HG02852 (cell line): ENCODE results near the gene CC2D1A.

ENCODE experiments used
- ATAC-seq: cut with Tn5 transposase; IDR thresholded peaks from one replicate; pipeline ENCODE4 v1.9.1; 2021; ENCODE audit warnings: mild to moderate bottlenecking, moderate library complexity; ENCODE audit not compliant: unreplicated experiment

CC2D1A gene

DNA sequence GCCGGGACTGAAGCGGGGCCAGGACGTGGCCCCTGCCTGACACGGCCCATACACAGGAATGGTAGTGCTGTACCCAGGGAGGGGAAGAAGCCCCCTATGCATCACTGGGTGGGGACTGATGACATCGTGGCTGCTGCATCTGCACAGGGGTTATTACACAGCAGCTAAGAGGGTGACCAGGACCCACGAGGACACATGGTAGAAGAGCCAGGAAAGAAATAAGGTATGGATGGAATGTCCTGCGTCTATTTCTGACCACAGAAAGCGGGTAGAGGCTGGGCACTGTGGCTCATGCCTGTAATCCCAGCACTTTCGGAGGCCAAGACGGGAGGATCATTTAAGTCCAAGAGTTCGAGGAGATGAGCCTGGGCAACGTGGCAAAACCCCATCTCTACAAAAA is 70.4 kb downstream of the CC2D1A start:
- ATAC-seq, result no peak

- ATAC-seq, result no peak
Observed at GRCh38 chr19:13977803-13978202, 71.8 kb downstream of the CC2D1A start.

DNA sequence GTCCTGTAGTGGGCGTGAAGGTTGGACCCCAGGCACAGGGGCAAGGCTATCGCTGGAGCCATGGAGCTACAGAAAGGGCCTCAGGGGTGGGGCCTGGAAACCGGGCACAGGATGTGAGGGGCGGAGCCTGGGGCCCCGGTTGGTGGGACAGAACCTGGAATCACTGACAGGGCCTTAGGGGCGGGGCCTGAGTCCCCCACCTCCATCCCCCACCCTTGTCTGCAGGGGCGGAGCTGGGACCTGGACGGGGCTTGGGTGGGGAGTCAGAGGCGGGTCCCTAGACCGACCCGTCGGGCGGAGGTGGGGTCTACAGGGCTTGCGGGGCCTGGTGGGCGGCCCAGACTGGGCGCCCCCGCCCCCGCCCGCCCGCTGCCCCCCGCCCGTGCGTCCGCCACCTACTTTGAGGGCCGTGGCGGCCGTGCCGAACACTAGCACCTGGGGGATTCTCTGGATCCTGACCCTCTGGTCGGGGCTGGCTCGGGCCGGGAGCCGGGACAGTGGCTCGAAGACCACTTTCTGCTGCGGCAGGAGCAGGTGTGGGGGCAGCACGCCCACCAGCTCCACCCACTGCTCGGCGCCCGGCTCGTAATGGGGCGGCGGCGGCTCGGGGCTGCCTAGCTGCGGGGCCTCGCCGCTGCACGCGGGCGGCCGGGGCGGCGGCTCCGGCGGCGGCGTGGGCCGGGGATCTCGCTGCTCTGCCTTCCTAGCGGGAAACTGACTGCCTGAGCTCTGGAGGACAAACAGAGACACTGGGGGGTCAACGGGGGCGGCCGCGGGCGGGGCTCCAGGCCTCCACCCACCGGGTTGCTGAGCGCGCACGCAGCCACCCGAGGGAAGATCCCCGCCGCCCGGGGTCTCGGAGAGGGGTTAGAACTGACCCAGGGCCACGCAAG is 72.6 kb downstream of the CC2D1A start:
- no peak for ATAC-seq

DNA sequence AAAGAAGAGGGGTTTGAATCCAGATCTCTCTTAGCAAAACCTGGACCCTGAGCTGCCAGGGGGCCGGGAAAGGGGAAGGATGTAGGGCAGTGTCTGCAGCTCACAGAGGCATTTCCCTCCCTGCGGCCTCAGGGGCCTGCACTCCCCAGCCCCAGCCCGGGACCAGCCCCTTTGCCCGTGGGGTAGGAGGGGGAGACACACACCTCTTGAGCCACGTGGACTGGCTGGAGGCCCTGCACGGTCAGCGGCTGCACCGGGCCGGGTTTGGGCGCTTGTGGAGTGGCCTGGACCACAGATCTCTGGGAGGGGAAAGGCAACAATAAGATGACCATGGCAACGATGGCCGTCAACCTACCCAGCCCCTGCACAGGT is 73.2 kb downstream of the CC2D1A start:
- ATAC-seq, result no peak

- ATAC-seq, result no peak
Observed at GRCh38 chr19:13979686-13980085, 73.7 kb downstream of the CC2D1A start.

DNA sequence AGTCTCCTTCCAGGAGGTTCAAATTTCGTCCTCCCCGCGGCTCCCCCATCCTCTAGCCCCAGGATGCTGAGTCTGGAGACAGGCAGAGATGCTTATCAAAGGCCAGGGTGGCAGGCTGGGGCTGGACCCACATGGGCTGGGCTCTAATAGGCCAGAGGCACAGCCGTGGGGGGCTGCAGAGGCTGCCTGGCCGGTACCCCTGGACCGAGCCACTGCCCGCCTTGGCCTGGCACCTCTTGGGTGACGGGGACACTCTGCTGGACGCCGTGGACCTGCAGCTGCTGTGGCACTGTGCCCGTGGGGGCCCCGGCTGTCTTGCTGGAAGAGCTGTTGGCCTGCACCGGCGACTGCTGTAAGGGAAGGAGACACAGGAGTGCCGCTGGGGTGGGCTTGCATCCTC is 74.3 kb downstream of the CC2D1A start:
- no peak for ATAC-seq
